ENCODE data around the gene CYP27B1. TPM values are rescaled to one million over a fixed set of nuclear protein-coding genes. Genes with fewer than 3 reads are reported as not detected.

The CYP27B1 gene
- total RNA-seq, 4 donors from 2014 or later, result 0.27 to 0.57 (median 0.31) TPM; not detected in 1

GRCh38 chr12:57763881-57764661, 2.8 kb downstream of the CYP27B1 start:
- ATAC-seq, result no peak
- 65 to 66% methylated on average over 2 of the region's 6 CpGs for WGBS, 2 donors (ENCODE audit: low coverage in 1 of 2)
- Histone ChIP-seq H3K9me3 (no peaks in the 10 kb centered on the region), H3K36me3 (peaks cover 0 to 30% of the 10 kb centered on the region in 2 donors), H3K4me3 (no peak overlapping the region), H3K4me1 (peaks cover 0 to 30% (median 28%) of the 10 kb centered on the region in 3 donors), H3K27me3 (peaks cover 68% of the 10 kb centered on the region), H3K27ac (no peak overlapping the region)
- no peak for TF ChIP-seq CTCF (IDR thresholded peaks at IDR 0.05)
- TF ChIP-seq POLR2AphosphoS5 (IDR thresholded peaks at IDR 0.05), result no peak
- no peak for TF ChIP-seq EP300 (IDR thresholded peaks at IDR 0.05)
- TF ChIP-seq POLR2A (IDR thresholded peaks at IDR 0.05), result no peak

GRCh38 chr12:57762463-57762862, 4.4 kb downstream of the CYP27B1 start:
- no peaks in the 10 kb centered on the region for H3K9me3 ChIP-seq
- H3K36me3 ChIP-seq, result peaks cover 0 to 35% of the 10 kb centered on the region in 2 donors
- no peak for TF ChIP-seq EP300 (IDR thresholded peaks at IDR 0.05)
- no peak for TF ChIP-seq CTCF (IDR thresholded peaks at IDR 0.05)
- no peak for TF ChIP-seq POLR2A (IDR thresholded peaks at IDR 0.05)
- TF ChIP-seq POLR2AphosphoS5 (IDR thresholded peaks at IDR 0.05), result no peak
- no peak overlapping the region for H3K27ac ChIP-seq
- H3K4me1 ChIP-seq, result peaks cover 0 to 30% (median 28%) of the 10 kb centered on the region in 3 donors
- WGBS, 2 donors (ENCODE audit: low coverage in 1 of 2), result 84 to 100% methylated on average over 2 of the region's 2 CpGs
- no peak for ATAC-seq
- no peak overlapping the region for H3K4me3 ChIP-seq
- H3K27me3 ChIP-seq, result peaks cover 68% of the 10 kb centered on the region

GRCh38 chr12:57761391-57761998, 5.4 kb downstream of the CYP27B1 start:
- Histone ChIP-seq H3K27me3 (peaks cover 62% of the 10 kb centered on the region), H3K4me3 (no peak overlapping the region), H3K27ac (no peak overlapping the region), H3K9me3 (no peaks in the 10 kb centered on the region), H3K4me1 (peaks cover 0 to 28% (median 22%) of the 10 kb centered on the region in 3 donors), H3K36me3 (peaks cover 0 to 38% of the 10 kb centered on the region in 2 donors)
- TF ChIP-seq POLR2A (IDR thresholded peaks at IDR 0.05) (no peak), CTCF (IDR thresholded peaks at IDR 0.05) (no peak), EP300 (IDR thresholded peaks at IDR 0.05) (no peak), POLR2AphosphoS5 (IDR thresholded peaks at IDR 0.05) (no peak)
- ATAC-seq, result no peak
- 89% methylated on average over 3 of the region's 4 CpGs; no CpG with 5 or more reads in 1 of the 2 donors for WGBS, 2 donors (ENCODE audit: low coverage in 1 of 2)

GRCh38 chr12:57760347-57760982, 6.4 kb downstream of the CYP27B1 start:
- peaks cover 0 to 26% (median 18%) of the 10 kb centered on the region in 3 donors for H3K4me1 ChIP-seq
- no peak overlapping the region for H3K4me3 ChIP-seq
- 92% methylated on average over 2 of the region's 3 CpGs; no CpG with 5 or more reads in 1 of the 2 donors for WGBS, 2 donors (ENCODE audit: low coverage in 1 of 2)
- H3K27ac ChIP-seq, result no peak overlapping the region
- TF ChIP-seq CTCF (IDR thresholded peaks at IDR 0.05) (no peak), EP300 (IDR thresholded peaks at IDR 0.05) (no peak), POLR2AphosphoS5 (IDR thresholded peaks at IDR 0.05) (no peak), POLR2A (IDR thresholded peaks at IDR 0.05) (no peak)
- H3K9me3 ChIP-seq, result no peaks in the 10 kb centered on the region
- no peak for ATAC-seq
- peaks cover 51% of the 10 kb centered on the region for H3K27me3 ChIP-seq
- peaks cover 0 to 38% of the 10 kb centered on the region in 2 donors for H3K36me3 ChIP-seq

All from gastroesophageal sphincter (tissue), 4 donors.